T47D (cell line): ENCODE data around the gene ANKS6.

Source experiments
- DNase-seq, 2 experiments: peaks; one replicate each; pipeline versions ENCODE4 v3.0.0 to v3.0.0-alpha.2; 2011 to 2012; ENCODE audit warnings: low read depth in 1 of 2, low spot score in 1 of 2
- JUND ChIP-seq: IDR thresholded peaks from 2 replicates; pipeline ENCODE4 v1.6.1; 2012; ENCODE audit warnings: low read depth
- in situ Hi-C: cut with HindIII; loops from 2 replicates; pipeline ENCODE4 v1.10.0; 2016; ENCODE audit warnings: low sequenced_read_pairs, low pct_unique_long_range_greater_than_20kb

The ANKS6 gene

DNA sequence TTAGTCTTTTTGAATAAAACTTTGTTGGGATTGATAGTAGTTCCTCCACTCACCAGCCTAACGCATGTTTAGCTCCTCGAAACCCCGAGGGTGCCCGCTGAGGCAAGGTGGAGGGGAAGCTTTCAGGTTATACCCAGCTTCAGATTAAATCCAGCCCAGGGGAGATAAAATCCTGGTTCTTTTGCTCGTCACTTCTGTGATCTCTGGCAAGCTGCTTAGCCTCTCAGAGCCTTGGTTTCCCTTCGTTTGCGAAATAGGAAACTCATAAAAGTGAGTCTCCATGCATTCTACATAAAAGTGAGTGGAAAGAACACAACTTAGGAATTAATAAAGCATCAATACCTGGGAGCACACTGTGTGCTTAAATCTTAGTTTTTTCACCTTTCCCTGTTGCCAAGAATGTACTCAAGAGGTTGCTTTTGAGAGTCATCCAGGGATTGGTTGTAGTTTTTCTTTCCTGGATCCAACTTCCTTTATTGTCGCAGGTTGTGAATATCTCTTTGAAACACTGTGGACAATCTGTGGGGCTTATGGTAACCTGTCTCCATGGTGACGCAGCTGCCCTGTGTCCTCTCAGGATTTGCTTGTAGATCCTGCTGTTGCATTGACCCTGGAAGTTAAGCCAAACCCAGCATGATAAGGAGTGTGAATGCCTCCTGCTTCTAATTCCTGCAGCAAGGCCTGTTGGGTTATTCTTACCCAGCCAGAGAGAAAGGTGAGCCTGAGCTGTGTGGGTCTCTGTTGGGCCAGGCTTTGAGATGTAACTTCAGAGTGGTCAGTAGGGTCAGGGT is 13.2 kb upstream of the ANKS6 start:
- TF ChIP-seq JUND, result no peak
- no peak for DNase-seq
- in situ Hi-C loops, result no loop called here

DNA sequence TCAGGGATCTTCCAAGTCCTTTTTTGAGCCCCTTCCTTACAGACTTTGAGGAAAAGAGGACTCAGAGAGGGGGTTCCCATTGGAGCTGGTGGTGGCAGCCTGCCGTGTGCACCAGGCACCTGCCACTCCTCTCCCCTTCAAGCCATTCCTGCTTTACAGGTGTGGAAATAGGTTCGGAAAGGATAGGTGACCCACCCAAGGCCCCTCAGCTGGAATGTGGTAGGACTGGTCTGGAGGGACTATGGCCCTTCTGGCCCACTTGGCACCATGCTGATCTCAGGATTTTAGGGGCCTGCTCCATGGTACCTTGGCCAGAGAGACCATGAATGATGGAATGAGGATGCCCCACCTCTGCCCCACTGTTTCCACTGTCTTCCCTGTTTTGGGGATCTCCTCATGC is 12.5 kb upstream of the ANKS6 start:
- TF ChIP-seq JUND, result no peak
- no peak for DNase-seq
- in situ Hi-C loops, result no loop called here

DNA sequence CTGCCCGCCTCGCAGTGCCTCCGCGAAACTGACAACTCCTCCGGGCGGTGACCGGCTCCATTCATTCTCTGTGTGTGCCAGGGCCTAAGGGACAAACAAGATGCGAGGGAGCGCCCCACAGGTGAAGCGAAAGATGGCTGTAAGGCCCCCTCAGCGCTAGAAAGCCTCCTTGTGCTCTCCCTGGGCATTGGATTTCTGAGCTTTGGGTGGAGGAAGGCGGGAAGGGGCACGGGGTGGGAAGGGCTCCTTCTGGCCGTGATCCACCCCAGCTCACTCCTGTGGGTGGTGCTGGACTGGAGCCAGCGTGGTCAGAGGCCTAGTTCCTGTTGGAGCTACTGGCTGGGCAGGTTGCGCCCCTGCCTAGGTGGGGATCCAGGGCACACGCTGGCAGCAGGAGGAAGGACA is 12.1 kb upstream of the ANKS6 start:
- DNase-seq, result peak in 1 of 2 experiments; percentile 26
- no peak for TF ChIP-seq JUND
- in situ Hi-C loops, result no loop called here

DNA sequence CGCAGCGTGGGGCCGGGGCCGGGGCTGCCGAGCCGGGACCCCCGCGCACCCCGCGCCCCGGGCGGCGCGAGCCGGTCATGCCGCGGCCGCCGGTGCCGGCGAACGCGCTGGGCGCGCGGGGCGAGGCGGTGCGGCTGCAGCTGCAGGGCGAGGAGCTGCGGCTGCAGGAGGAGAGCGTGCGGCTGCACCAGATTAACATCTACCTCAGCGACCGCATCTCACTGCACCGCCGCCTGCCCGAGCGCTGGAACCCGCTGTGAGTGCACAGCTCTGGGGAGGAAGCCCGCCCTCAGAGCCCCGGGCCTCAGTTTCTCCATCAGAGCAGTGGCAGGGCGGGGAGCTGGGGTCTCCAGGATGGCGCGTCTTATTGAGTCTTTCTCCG is 11.4 kb upstream of the ANKS6 start:
- TF ChIP-seq JUND, result no peak
- in situ Hi-C loops, result no loop called here
- DNase-seq, result peak in 1 of 2 experiments; percentile 31

DNA sequence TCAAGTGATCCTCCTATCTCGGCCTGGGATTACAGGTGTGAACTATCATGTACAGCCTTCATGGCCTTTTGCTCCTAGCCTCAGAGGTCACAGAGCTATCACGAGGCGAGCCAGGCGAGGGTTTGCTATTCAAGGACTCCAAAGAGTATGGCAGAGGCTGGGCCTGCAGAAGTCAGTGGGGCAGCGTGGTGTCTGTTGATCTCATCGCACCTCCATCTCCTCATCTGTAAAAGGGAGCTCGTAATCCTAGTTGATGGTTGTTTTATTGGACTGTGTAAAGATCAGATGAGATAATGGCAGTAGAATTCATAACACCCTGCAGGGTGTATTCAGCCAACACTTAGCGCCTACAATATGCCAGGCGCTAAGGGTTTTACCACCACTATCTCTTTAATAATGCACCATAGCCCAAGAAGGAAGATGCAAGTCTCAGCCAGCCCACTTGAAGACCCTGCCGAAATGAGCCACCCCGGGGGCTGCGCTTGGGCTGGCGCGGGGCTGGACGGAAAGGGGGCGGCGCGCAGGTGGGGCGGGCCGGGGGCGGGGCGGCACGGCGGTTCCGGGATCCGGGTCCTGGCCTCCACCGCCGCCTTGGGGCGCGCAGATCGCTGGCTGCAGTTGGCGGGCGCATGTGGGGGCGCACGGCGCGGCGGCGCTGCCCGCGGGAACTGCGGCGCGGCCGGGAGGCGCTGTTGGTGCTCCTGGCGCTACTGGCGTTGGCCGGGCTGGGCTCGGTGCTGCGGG is 10.9 kb upstream of the ANKS6 start, which contains the start of gene GALNT12:
Gene GALNT12 (plus strand): TSS at position 601 of the 744 bp plus-strand sequence. CDS start 29 bp downstream, at position 630.
- in situ Hi-C loops, result no loop called here
- no peak for TF ChIP-seq JUND
- DNase-seq, result no peak

DNA sequence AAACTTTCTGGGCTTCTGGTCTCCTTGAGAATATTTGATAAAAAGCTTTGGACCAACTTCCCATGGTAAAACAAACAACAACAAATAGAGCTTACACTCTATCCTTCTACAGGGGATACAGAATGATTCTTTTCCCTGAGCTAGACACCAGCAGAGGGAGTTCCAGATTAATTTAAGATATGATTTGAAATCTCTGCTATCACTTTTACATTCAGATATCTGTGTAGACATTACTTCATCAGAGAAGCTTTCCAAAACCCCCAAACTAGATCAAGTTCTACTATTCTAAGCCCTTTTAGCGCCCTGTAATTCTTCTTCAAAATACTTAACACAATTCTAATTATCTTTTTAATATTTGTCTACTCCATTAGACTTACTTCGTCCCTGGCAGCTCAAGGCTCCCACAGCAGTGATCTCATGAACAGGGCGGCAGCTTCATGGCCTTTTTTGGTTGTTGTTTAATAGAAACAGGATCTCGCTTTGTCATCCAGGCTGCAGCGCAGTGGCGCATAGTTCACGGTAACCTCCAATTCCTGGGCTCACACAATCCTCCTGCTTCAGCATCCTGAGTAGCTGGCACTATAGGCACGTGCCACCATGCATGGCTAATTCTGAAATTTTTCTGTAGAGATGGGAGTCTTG is 10.2 kb upstream of the ANKS6 start:
- no peak for DNase-seq
- TF ChIP-seq JUND, result no peak
- in situ Hi-C loops, result no loop called here

DNA sequence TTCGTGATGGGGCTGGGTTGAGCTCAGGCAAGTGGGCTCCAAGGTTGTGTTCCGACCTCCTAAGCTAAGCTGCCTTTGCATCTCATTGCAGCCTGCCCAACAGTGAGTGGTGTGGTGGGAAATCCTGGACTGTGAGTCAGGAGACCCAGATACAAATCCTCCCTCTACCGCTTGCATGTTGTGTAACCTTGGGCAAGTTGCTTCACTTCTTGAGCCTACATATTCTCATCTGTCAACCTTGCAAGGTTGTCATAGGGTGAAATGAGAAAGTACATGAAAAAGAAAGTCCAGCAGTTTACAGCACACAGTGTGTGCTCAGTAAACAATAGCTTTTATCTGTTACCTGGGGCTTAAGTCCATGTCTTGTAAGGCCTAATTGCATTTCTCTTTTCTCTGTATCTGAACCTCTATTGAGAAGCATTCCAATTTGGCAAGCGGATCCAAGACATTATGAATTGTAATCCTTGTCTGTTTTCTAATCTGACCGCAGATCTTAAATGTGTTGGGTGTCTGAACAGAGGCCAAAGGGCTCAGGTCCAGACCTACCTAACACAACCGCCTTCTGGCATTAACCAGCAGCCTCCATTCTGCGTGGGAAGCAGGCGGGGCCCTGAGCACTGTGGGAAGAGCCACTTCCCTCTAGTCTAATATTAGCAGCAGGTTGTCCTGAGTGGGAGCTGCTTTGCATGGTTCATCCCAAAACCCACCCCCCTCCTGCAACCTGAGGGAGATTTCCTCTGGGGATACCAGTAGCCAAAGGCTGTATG is 9.3 kb upstream of the ANKS6 start:
- no peak for TF ChIP-seq JUND
- in situ Hi-C loops, result no loop called here
- peak in 1 of 2 experiments; percentile 35 for DNase-seq

DNA sequence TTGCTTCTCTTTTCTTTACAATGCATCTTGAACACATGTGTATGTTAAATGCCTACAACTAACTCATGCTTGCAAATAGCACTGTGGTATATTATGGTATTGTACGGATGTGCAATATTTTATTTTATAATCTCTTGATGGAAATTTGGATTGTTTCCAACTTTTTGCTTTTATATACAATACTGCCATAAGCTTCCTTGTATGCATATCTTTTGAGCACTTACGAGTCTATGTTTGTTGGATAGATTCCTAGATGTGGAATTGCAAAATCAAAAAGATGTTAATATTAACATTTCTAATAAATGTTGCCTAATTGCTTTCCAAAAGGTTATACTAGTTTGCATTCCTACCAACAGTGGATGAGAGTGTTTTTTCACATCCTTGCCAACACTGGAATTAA is 7.7 kb upstream of the ANKS6 start:
- no peak for DNase-seq
- in situ Hi-C loops, result no loop called here
- TF ChIP-seq JUND, result no peak

DNA sequence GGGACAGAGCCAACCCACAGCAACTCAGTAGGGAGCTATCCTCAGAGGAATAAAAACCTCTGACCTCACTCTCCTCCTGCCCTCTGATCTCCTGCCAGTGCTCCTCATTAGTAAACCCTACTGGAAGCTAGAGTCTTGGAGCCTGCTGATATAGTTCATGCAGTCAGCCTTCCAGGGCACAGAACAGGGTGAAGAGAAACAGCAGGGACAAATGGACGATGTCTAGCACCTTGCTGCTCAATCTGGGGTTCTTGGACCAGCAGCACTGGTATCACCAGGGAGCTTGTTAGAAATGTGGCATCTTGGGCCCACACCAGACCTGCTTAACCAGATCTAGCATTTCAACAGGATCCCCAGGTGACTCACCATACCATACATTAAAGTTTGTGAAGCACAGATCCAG is 5.6 kb upstream of the ANKS6 start:
- peak; percentile 42 to 57 for DNase-seq
- no peak for TF ChIP-seq JUND
- in situ Hi-C loops, result no loop called here

DNA sequence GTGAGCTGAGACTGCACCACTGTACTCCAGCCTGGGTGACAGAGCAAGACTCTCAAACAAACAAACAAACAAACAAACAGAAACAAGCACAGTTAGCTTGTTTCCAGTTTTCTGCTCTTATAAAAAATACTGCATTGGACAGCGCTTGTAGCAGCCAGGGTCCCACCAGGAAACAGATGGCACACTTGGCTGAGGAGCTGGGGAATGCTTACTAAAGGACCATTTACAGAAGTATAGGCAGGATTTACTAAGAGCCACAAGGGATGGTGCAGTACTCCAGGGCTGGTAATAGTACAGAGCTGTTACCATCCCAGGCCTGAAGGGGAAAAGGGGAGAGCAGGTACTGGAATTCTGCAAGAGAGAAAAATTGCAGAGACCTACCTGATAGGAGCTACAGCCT is 5.2 kb upstream of the ANKS6 start:
- TF ChIP-seq JUND, result no peak
- in situ Hi-C loops, result no loop called here
- DNase-seq, result no peak

DNA sequence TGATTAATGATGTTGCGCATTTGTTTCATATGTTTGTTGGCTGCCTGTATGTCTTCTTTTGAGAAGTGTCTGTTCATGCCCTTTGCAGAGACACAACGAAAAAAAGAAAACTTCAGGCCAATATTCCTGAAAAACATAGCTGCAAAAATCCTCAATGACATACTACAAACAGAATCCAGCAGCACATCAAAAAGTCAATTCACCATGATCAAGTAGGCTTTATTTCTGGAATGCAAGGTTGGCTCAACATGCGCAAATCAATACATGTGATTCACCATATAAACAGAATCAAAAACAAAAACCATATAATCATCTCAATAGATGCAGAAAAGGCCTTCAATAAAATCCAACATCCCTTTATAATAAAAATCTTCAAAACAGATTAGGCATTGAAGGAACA is 1.9 kb upstream of the ANKS6 start:
- no peak for TF ChIP-seq JUND

DNA sequence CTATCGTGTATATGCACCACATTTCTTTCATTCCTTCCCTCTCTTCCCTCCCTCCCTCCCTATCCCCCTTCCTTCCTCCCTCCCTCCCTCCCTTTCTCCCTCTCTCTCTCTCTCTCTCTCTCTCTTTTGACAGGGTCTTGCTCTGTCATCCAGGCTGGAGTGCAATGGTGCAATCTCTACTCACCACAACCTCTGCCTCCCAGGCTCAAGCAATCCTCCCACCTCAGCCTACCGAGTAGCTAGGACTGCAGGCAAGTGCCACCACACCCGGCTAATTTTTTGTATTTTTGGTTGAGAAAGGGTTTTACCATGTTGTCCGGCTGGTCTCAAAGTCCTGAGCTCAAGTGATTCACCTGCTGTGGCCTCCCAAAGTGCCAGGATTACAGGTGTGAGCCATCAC is 1.1 kb upstream of the ANKS6 start:
- no peak for DNase-seq
- TF ChIP-seq JUND, result no peak
- in situ Hi-C loops, result no loop called here

More for the DNA sequence above, 1.9 kb upstream of the ANKS6 start:
- DNase-seq, result no peak
- in situ Hi-C loops, result no loop called here

DNA sequence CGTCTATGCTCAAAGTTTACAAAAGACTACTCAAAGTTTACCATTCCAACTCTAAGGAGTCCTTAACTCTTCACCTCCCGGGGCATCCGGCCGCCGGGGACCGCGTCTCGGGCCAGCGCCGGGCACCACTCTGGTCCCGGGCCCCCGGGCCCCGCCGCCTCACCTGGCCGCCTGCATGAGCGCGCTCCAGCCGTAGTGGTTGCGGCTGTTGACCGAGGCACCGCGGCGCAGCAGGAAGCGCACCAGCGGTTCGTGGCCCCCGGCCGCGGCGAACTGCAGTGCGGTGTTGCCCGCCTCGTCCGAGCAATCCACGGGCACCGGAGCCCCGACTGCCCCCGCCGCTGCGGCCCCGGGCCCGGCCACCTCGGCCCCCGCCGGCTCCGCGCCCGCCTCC is 388 bp downstream of the ANKS6 start:
- no peak for DNase-seq
- no peak for TF ChIP-seq JUND
- in situ Hi-C loops, result no loop called here
